A673 (cell line): ENCODE measurements around the gene PCCA. TPM values are rescaled to one million over a fixed set of nuclear protein-coding genes. Genes with fewer than 3 reads are reported as not detected.

Experiments used
- BruUV-seq: library from RNA; stranded (reverse); fragments of 400-500 nt; replicated peaks from 2 replicates; lab custom pipeline; 2021; lab: Mats Ljungman, UMichigan
- CTCF ChIA-PET: fragments of 300-600 bp; sonication (Branson Sonifier 250); formaldehyde crosslinking; loops from one replicate; lab custom pipeline; 2022; ENCODE audit warnings: antibody characterized with exemption; lab: Charles Lee
- POLR2A ChIA-PET: fragments of 300-600 bp; sonication (Branson Sonifier 250); formaldehyde crosslinking; loops from one replicate; lab custom pipeline; 2022; ENCODE audit warnings: antibody characterized with exemption; ENCODE audit not compliant: low non-redundant PET; lab: Charles Lee
- DNase-seq: peaks from one replicate; pipeline ENCODE4 v3.0.0-alpha.2; 2015; ENCODE audit warnings: low spot score
- H3K27ac ChIP-seq: fragments of 200-600 bp; sonication (generic); 2 replicates; pipeline ENCODE4 v1.5.1; 2016; ENCODE audit warnings: mixed run types, low read depth, mild to moderate bottlenecking, mixed read lengths, antibody characterized with exemption, low read length; ENCODE audit not compliant: poor library complexity, severe bottlenecking
- H3K27me3 ChIP-seq: fragments of 200-600 bp; sonication (generic); replicated peaks from 2 replicates; pipeline ENCODE4 v1.6.1; 2017; ENCODE audit warnings: mixed run types, low read depth, mild to moderate bottlenecking, mixed read lengths, antibody characterized with exemption, low read length; ENCODE audit not compliant: insufficient read depth, poor library complexity
- H3K36me3 ChIP-seq: fragments of 200-600 bp; sonication (generic); 2 replicates; pipeline ENCODE4 v1.6.1; 2016; ENCODE audit warnings: mixed run types, mild to moderate bottlenecking, mixed read lengths, antibody characterized with exemption, low read length; ENCODE audit not compliant: insufficient read depth, poor library complexity, severe bottlenecking
- H3K4me1 ChIP-seq: fragments of 200-600 bp; sonication (generic); 2 replicates; pipeline ENCODE4 v1.6.1; 2017; ENCODE audit warnings: mixed run types, mild to moderate bottlenecking, mixed read lengths, antibody characterized with exemption, low read length; ENCODE audit not compliant: insufficient read depth, poor library complexity, severe bottlenecking
- H3K4me3 ChIP-seq: fragments of 200-600 bp; sonication (generic); 2 replicates; pipeline ENCODE4 v1.5.1; 2016; ENCODE audit warnings: low read depth, mixed run types, mild to moderate bottlenecking, mixed read lengths, low read length; ENCODE audit not compliant: poor library complexity, severe bottlenecking
- H3K9me3 ChIP-seq: fragments of 200-600 bp; sonication (generic); 2 replicates; pipeline ENCODE4 v1.6.1; 2016; ENCODE audit warnings: mixed run types, low read depth, mild to moderate bottlenecking, mixed read lengths, antibody characterized with exemption, low read length; ENCODE audit not compliant: poor library complexity, severe bottlenecking
- EZH2 ChIP-seq: fragments of 200-600 bp; sonication (generic); IDR thresholded peaks from 2 replicates; pipeline ENCODE4 v1.6.1; 2017; ENCODE audit warnings: borderline replicate concordance, low read depth, mild to moderate bottlenecking, mixed read lengths, antibody characterized with exemption, low read length; ENCODE audit not compliant: poor library complexity, severe bottlenecking
- intact Hi-C: fragments of 100-400 bp; cut with micrococcal nuclease; formaldehyde crosslinking; loops from one replicate; pipeline ENCODE4 v1.10.0; 2022; ENCODE audit not compliant: unreplicated experiment
- total RNA-seq: library from RNA; stranded (reverse); gene quantifications from 2 replicates; pipeline ENCODE4 v1.2.3, GENCODE V29; 2021
- TF ChIP-seq, protein P1 (sequence below): fragments of 300-800, 200-600 bp; sonication (generic); conservative IDR thresholded peaks from 2 replicates; pipeline ENCODE4 v1.5.1; 2017; ENCODE audit warnings: low read depth, mild to moderate bottlenecking, antibody characterized with exemption, low read length, moderate library complexity, mixed read lengths

PCCA gene
- total RNA-seq, 1 experiment from 2014 or later = 93.0 TPM

DNA sequence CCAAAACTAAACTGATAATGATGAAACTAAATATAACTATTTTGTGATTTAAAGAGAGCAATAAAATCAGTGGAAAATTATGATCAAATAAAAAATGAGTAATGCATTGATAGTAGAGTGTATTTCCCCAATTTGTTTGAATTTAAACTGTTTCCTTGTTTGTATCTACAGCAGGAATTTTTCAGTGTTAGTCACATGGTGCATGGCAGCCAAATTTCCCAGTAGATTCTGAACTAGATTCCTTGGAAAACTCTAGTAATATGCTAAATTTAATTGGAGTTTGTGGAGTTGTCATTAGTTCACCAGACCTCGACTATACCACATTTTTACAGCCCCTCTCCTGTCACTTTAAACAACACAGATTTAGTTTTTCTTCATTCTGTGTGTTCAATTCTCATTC, 156.2 kb downstream of the PCCA start:
- Histone ChIP-seq H3K4me1 (peaks cover 32% of the 10 kb centered on the region), H3K36me3 (no peaks in the 10 kb centered on the region), H3K27ac (no peak overlapping the region), H3K27me3 (no peaks in the 10 kb centered on the region), H3K4me3 (no peak overlapping the region), H3K9me3 (peaks cover 5% of the 10 kb centered on the region)
- intact Hi-C loops = no loop called here
- no peak for TF ChIP-seq EZH2
- TF ChIP-seq, protein P1, sequence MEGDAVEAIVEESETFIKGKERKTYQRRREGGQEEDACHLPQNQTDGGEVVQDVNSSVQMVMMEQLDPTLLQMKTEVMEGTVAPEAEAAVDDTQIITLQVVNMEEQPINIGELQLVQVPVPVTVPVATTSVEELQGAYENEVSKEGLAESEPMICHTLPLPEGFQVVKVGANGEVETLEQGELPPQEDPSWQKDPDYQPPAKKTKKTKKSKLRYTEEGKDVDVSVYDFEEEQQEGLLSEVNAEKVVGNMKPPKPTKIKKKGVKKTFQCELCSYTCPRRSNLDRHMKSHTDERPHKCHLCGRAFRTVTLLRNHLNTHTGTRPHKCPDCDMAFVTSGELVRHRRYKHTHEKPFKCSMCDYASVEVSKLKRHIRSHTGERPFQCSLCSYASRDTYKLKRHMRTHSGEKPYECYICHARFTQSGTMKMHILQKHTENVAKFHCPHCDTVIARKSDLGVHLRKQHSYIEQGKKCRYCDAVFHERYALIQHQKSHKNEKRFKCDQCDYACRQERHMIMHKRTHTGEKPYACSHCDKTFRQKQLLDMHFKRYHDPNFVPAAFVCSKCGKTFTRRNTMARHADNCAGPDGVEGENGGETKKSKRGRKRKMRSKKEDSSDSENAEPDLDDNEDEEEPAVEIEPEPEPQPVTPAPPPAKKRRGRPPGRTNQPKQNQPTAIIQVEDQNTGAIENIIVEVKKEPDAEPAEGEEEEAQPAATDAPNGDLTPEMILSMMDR = no peak
- DNase-seq = no peak
- CTCF ChIA-PET = no interaction called here
- POLR2A ChIA-PET = no interaction called here
- no TSS peak for BruUV-seq

DNA sequence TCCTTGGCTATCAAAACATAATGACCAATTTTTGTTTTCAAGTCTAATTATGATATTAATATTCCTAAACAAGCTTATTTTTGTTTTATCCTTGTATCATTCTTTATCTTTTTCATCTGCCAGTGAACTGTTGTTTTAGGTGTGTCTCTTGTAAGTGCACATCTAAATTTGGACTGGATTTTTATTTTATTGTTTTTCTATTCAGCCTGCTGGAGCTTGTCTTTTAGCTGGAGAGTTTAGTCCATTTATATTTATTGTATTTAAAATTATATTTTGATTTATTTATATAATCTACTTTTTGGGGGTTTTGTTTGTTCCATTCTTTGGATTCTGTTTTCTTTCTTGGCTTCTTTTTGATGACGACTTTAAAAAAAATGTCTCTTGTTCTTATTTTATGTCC, 159.0 kb downstream of the PCCA start:
- Histone ChIP-seq H3K4me1 (peaks cover 20% of the 10 kb centered on the region), H3K36me3 (no peaks in the 10 kb centered on the region), H3K9me3 (peaks cover 5% of the 10 kb centered on the region), H3K27me3 (no peaks in the 10 kb centered on the region), H3K4me3 (no peak overlapping the region), H3K27ac (no peak overlapping the region)
- no TSS peak for BruUV-seq
- no peak for TF ChIP-seq EZH2
- TF ChIP-seq, protein P1 = no peak
- no peak for DNase-seq
- intact Hi-C loops = no loop called here
- ChIA-PET CTCF (no interaction called here), POLR2A (no interaction called here)

DNA sequence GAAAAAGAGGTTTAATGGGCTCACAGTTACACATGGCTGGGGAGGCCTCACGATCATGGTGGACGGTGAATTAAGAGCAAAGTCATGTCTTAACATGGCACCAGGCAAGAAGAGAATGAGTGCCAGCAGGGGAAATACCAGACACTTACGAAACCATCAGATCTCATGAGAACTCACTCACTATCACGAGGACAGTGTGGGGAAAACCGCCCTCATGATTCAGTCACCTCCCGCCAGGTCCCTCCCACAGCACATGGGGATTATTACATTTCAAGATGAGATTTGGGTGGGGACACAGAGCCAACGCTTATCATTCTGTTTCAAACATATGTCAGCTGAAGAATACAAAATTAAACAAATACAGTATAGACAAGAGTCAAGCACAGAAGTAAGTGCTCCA, 165.1 kb downstream of the PCCA start:
- DNase-seq = no peak

More for the DNA sequence above, 165.1 kb downstream of the PCCA start:
- Histone ChIP-seq H3K27ac (no peak overlapping the region), H3K27me3 (no peaks in the 10 kb centered on the region), H3K36me3 (no peaks in the 10 kb centered on the region), H3K4me3 (no peak overlapping the region), H3K4me1 (no peaks in the 10 kb centered on the region), H3K9me3 (no peaks in the 10 kb centered on the region)
- CTCF ChIA-PET = no interaction called here
- TF ChIP-seq, protein P1 = no peak
- no peak for TF ChIP-seq EZH2
- no TSS peak for BruUV-seq
- POLR2A ChIA-PET = no interaction called here
- intact Hi-C loops = no loop called here
